ENCODE results near the gene CPSF7. TPM values are rescaled to one million over a fixed set of nuclear protein-coding genes. Genes with fewer than 3 reads are reported as not detected.

The CPSF7 gene
- polyA plus RNA-seq, 1 of the 3 experiments (the other 2 are of a cell fraction) = 44.0 TPM

DNA sequence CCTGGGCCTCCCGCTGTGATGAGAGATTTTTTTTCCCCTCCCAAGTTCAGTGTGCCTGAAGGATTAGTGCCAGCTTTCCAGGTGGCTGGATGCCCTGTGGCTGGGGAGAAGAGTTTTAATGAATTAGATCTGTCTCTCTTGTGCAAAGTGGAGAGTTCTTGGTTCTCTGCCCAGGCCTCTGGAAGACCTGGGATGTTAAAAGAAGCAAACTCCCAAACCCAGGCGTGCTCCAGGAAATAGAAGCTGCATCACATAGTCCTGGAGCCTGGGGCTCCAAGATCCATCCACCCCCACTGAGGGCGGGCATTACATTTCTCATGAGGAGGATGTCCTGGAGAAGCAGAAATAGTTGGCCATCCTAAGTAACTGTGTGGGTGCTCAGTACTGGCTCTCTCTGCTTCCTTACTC is 30.7 kb upstream of the CPSF7 start:
- CTCF ChIA-PET = interaction anchor here (1.2 to 1.7 kb wide), 4 partner anchors 13 to 56 kb away, joined by 4 to 7 read pairs (median 4); no protein-coding TSS in a partner anchor

GRCh38 chr11:61454520-61454919 is 24.7 kb upstream of the CPSF7 start:
- H3K4me3 ChIP-seq (ENCODE audit: low read depth in 2 of 2, low read length in 1 of 2) = no peak overlapping the region
- 92% methylated on average over 7 of the region's 7 CpGs for WGBS (ENCODE audit: low lambda C conversion rate)
- POLR2A ChIA-PET = no interaction called here
- TF ChIP-seq, protein P1, sequence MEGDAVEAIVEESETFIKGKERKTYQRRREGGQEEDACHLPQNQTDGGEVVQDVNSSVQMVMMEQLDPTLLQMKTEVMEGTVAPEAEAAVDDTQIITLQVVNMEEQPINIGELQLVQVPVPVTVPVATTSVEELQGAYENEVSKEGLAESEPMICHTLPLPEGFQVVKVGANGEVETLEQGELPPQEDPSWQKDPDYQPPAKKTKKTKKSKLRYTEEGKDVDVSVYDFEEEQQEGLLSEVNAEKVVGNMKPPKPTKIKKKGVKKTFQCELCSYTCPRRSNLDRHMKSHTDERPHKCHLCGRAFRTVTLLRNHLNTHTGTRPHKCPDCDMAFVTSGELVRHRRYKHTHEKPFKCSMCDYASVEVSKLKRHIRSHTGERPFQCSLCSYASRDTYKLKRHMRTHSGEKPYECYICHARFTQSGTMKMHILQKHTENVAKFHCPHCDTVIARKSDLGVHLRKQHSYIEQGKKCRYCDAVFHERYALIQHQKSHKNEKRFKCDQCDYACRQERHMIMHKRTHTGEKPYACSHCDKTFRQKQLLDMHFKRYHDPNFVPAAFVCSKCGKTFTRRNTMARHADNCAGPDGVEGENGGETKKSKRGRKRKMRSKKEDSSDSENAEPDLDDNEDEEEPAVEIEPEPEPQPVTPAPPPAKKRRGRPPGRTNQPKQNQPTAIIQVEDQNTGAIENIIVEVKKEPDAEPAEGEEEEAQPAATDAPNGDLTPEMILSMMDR (IDR thresholded peaks at IDR 0.05) = no peak
- no peak for TF ChIP-seq RXRA (IDR thresholded peaks at IDR 0.05; ENCODE audit: borderline replicate concordance, low read depth)
- no peak for TF ChIP-seq RCOR1 (IDR thresholded peaks at IDR 0.05; ENCODE audit: low read length)
- no peak for TF ChIP-seq MAX (IDR thresholded peaks at IDR 0.05; ENCODE audit: low read depth)
- no peak for TF ChIP-seq TEAD4 (IDR thresholded peaks at IDR 0.05; ENCODE audit: borderline replicate concordance, insufficient read depth)
- TF ChIP-seq FOSL2 (IDR thresholded peaks at IDR 0.05; ENCODE audit: borderline replicate concordance, low read depth) = no peak
- TF ChIP-seq, protein P2, sequence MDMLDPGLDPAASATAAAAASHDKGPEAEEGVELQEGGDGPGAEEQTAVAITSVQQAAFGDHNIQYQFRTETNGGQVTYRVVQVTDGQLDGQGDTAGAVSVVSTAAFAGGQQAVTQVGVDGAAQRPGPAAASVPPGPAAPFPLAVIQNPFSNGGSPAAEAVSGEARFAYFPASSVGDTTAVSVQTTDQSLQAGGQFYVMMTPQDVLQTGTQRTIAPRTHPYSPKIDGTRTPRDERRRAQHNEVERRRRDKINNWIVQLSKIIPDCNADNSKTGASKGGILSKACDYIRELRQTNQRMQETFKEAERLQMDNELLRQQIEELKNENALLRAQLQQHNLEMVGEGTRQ (IDR thresholded peaks at IDR 0.05; ENCODE audit: borderline replicate concordance, low read depth, low read length) = no peak
- TF ChIP-seq, protein P3, sequence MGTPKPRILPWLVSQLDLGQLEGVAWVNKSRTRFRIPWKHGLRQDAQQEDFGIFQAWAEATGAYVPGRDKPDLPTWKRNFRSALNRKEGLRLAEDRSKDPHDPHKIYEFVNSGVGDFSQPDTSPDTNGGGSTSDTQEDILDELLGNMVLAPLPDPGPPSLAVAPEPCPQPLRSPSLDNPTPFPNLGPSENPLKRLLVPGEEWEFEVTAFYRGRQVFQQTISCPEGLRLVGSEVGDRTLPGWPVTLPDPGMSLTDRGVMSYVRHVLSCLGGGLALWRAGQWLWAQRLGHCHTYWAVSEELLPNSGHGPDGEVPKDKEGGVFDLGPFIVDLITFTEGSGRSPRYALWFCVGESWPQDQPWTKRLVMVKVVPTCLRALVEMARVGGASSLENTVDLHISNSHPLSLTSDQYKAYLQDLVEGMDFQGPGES (IDR thresholded peaks at IDR 0.05; ENCODE audit: low read depth, low read length) = no peak
- no peak for TF ChIP-seq REST (IDR thresholded peaks at IDR 0.05; ENCODE audit: low read depth, low read length)
- TF ChIP-seq TAF1 (IDR thresholded peaks at IDR 0.05; ENCODE audit: borderline replicate concordance, low read depth, low read length) = no peak
- no peak for TF ChIP-seq MEF2A (IDR thresholded peaks at IDR 0.05; ENCODE audit: borderline replicate concordance, low read depth)
- TF ChIP-seq TCF12 (IDR thresholded peaks at IDR 0.05) = no peak
- no peak for TF ChIP-seq FOXJ3 (CRISPR knock-in tag; IDR thresholded peaks at IDR 0.05)
- no peak for TF ChIP-seq YY1 (IDR thresholded peaks at IDR 0.05; ENCODE audit: low read depth)
- TF ChIP-seq ELF1 (IDR thresholded peaks at IDR 0.05) = no peak
- no peaks in the 10 kb centered on the region for H3K79me2 ChIP-seq (ENCODE audit: insufficient read depth)
- H3F3A ChIP-seq (replicated peaks; ENCODE audit: insufficient read depth) = no peaks in the 10 kb centered on the region
- no peaks in the 10 kb centered on the region; a peak in 1 of 4 replicates for H3K4me1 ChIP-seq (ENCODE audit: control insufficient read depth in 1 of 2, insufficient read depth in 2 of 2, low read depth in 1 of 2, low read length in 1 of 2)
- no peak overlapping the region for H3K9ac ChIP-seq
- no peak overlapping the region for H3K4me2 ChIP-seq
- H4K20me1 ChIP-seq (ENCODE audit: insufficient read depth) = no peaks in the 10 kb centered on the region
- H3K9me2 ChIP-seq = no peaks in the 10 kb centered on the region
- H3K36me3 ChIP-seq (replicated peaks in 1 of 2; ENCODE audit: control insufficient read depth in 1 of 2, insufficient read depth in 2 of 2, low read length in 1 of 2) = peaks cover 11 to 12% of the 10 kb centered on the region in 2 experiments
- CTCF ChIA-PET = interaction anchor here (1.0 to 2.9 kb wide), 5 partner anchors 9 to 184 kb away, joined by 4 to 15 read pairs (median 7); no protein-coding TSS in a partner anchor
- no peaks in the 10 kb centered on the region for H3K27me3 ChIP-seq (ENCODE audit: insufficient read depth)
- H2AFZ ChIP-seq (ENCODE audit: low read depth) = no peak overlapping the region
- DNase-seq = no peak
- no peaks in the 10 kb centered on the region for H3K9me3 ChIP-seq
- H3K27ac ChIP-seq (ENCODE audit: low read depth in 2 of 2, low read length in 1 of 2) = no peak overlapping the region

More for the DNA sequence above, 30.7 kb upstream of the CPSF7 start:
- POLR2A ChIA-PET = interaction anchor here (0.6 to 1.4 kb wide), 2 partner anchors 8 to 151 kb away, joined by 4 read pairs; no protein-coding TSS in a partner anchor
- Histone ChIP-seq H3K4me1 (ENCODE audit: control insufficient read depth in 1 of 2, insufficient read depth in 2 of 2, low read depth in 1 of 2, low read length in 1 of 2) (peaks cover 3 to 12% of the 10 kb centered on the region in 2 experiments; a peak in 2 of 4 replicates), H3K79me2 (ENCODE audit: insufficient read depth) (no peaks in the 10 kb centered on the region), H3K4me2 (no peak overlapping the region), H4K20me1 (ENCODE audit: insufficient read depth) (no peaks in the 10 kb centered on the region), H3K9ac (no peak overlapping the region), H3K9me3 (no peaks in the 10 kb centered on the region), H3K27ac (ENCODE audit: low read depth in 2 of 2, low read length in 1 of 2) (peak overlapping the region in 1 of 2 experiments; percentile 29; a peak in 1 of 4 replicates), H3F3A (replicated peaks; ENCODE audit: insufficient read depth) (no peaks in the 10 kb centered on the region), H3K27me3 (ENCODE audit: insufficient read depth) (no peaks in the 10 kb centered on the region), H3K9me2 (no peaks in the 10 kb centered on the region), H3K36me3 (replicated peaks in 1 of 2; ENCODE audit: control insufficient read depth in 1 of 2, insufficient read depth in 2 of 2, low read length in 1 of 2) (no peaks in the 10 kb centered on the region), H3K4me3 (ENCODE audit: low read depth in 2 of 2, low read length in 1 of 2) (no peak overlapping the region), H2AFZ (ENCODE audit: low read depth) (no peak overlapping the region)
- no peak for TF ChIP-seq TAF1 (IDR thresholded peaks at IDR 0.05; ENCODE audit: borderline replicate concordance, low read depth, low read length)
- DNase-seq = no peak
- WGBS (ENCODE audit: low lambda C conversion rate) = 70% methylated on average over 2 of the region's 3 CpGs
